Putamen (tissue), 1 donor: Measurements from ENCODE around the gene DHRSX.
"Not testable (repeated sequence)": the region's sequence is repeated elsewhere in the genome, so short reads cannot be mapped to it uniquely, and the experiment has no call there.

Experiments
- DNase-seq: peaks from one replicate; pipeline ENCODE4 v3.0.0-alpha.2; 2016; ENCODE audit warnings: low spot score

Gene DHRSX

DNA sequence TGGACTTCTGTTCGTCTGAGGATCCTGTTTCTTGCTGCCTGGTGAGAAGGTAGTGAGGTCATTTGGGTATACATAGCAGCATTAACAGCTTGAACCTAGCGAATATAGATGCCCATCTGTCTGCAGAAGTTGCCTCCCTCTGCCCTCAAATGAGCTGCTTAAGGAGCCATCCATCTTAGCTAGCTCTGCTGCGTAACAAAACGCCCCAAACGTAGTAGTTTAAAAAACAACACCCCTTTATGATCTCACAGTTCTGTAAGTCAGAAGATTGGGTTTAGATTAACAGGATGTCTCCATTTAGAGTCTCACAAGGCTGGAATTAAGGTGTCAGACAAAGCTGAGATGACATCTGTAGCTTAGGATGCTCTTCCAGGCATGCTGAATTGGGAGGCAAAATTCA, 185.3 kb downstream of the DHRSX start:
- no peak for DNase-seq

DNA sequence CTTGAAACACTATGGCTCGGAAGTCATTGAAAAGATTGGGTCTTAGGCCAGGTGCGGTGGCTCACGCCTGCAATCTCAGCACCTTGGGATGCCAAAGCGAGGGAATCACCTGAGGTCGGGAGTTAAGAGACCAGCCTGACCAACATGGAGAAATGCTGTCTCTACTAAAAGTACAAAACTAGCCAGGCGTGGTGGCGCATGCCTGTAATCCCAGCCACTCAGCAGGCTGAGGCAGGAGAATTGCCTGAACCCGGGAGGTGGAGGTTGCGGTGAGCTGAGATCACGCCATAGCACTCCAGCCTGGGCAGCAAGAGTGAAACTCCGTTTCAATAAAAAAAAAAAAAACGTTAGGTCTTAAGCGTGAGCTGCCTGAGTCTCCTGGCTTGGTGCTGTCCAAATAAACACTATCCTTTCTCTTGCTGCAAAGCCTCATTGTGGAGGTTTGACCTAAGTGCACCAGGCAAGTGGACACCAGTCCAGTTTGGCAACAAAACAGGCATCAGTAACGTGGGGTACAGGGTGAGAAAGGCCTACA, 185.9 kb downstream of the DHRSX start:
- DNase-seq: no peak

DNA sequence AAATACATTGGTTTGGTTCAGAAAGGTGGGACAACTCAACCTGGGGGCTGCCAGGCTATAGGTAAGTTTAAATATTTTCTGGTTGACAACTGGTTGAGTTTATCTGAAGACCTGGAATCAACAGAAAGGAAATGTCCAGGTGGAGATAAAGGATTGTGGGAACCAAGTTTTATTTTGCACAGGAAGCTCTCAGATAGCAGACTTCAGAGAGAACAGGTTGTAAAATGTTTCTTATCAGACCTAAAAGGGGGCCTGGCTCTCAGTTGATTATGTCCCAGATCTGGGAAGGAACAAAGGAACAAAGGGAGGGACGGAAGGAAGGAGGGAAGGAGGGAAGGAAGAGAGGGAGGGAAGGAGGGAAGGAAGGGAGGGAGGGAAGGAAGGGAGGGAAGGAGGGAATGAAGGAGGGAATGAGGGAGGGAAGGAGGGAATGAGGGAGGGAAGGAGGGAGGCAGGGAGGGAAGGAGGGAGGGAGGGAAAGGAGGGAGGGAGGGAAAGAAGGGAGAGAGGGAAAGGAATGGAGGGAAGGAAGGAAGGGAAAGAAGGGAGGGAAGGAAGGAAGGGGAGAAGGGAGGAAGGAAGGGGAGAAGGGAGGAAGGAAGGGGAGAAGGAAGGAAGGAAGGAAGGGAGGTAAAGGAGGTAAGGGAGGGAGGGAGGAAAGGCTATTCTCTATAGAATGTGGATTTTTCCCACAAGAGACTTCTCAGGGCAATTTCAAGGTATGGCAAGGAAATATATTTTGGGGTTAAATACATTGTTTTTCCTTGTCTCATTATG, 186.7 kb downstream of the DHRSX start:
- no peak for DNase-seq

DNA sequence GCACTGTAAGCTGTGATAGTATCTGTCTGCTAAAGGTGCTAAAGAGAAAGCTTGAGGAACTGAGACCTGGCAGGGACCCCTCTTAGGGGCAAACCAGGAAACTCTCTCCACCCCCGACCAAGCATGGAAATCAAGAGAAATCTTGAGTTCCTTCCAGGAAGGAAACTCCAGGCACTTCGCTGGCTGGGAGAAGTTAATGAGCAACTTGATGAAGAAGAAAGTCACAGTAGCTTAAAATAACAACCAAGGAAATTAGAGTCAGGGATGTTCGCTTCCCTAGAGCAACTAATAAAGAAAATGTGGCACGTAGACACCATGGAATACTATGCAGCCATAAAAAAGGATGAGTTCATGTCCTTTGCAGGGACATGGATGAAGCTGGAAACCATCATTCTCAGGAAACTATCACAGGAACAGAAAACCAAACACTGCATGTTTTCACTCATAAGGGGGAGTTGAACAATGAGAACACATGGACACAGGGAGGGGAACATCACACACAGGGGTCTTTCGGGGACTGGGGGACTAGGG, 188.7 kb downstream of the DHRSX start:
- DNase-seq: not testable (repeated sequence)

DNA sequence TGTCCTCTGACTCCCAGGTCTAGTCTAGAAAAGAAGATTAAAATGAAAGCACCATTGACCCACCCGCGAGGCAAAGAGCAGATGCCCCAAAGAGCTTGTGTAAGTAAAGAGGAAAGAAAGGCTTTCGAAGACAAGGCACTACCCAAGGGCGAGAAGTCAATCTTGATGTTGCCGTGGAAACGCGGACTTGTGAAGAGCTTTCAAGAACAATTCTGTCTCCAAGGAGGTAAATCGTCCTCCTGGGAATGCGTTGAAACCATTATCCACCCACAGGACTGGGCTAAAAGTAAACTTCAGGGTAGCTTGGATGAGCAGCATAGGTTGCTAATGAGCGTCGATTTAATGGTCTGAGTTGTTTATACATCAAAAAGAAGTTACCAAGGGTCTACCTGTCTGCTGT, 189.3 kb downstream of the DHRSX start:
- no peak for DNase-seq

DNA sequence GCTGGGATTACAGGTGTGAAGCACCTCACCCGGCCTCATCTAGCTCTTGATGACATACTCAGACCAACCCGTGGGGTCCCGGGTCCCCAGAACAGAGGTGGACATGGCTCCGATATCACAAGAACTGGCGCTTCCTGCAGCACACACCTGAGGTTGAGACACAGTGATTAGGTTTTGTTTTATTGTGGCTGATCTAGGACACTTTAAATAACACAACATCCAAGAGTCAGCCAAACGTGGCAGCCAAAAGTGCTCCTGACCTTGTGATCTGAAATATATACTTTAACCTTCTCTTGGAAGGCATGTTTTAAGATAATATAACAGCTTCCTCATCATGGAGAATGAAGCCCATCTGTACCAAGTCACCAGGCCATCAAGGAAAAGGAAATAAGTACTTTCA, 198.9 kb downstream of the DHRSX start:
- no peak for DNase-seq

DNA sequence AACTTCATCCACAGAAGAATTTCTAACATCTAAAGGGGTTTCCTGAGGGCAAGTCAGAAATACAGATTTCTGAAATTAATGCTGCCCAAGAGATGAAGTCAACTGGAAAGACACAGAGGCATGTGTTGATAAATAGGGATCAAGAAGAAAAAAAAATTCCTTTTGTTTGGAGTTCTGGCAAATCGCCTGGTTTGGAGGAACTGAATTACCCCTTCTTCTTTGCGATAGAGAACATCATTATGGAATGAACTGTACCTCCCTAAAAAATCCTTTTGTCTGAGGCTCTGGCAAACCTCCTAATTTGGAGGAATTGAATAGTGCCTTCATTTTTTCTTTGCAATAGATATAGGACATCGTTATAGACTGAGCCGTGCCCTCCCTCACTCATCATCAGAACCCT, 200.9 kb downstream of the DHRSX start:
- DNase-seq: peak; percentile 34

DNA sequence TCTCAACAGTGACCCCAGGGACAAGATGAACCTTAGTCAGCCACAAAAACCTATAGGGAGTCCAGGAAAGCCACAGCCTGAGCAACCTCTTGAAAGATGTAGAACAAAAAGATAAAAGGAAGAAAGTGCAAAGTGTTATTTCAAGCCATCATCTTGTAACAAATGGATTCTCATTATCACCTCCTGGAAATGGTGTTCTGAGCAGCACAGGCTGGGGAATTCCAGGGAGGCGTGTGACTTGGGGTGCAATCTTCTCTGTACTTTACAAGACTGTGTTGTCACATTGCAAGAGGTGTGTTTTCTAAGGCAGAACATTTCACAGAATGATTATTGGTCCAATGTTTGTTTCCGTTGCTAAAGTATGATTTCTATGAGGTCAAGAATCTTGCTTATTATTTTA, 214.0 kb downstream of the DHRSX start:
- DNase-seq: no peak

DNA sequence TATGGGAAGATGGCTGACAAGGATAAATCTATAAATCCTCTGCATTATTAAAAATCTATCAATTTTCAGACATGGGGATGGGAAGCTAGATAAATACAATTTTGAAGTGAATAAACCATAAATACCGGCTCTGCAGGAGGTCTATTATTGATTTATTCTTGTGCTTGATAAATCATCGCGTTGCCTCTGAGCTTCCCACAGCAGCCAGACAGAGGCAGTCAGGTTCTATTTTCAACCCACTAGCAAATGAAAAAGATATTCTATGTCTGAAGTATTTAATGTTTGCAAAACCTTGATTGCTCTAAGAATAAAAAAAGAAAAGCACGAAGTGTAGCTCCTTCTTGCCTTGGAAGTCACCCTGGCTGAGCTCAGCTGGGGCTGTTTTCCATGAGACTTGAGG, 216.2 kb downstream of the DHRSX start:
- no peak for DNase-seq

DNA sequence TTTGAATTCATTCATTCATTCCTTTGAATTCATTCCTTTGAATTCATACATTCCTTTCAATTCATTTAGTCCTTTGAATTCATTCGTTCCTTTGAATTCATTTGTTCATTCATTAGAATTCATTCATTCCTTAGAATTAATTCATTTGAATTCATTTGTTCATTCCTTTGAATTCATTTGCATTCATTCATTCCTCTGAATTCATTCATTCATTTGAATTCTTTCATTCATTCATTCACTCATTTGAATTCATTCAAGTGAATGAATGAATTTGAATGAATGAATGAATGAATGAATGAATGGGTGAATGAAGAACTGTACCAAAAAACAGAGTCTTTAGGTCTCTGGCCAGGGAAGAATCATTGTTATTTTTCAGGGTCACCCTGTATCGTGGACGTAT, 216.6 kb downstream of the DHRSX start:
- no peak for DNase-seq

DNA sequence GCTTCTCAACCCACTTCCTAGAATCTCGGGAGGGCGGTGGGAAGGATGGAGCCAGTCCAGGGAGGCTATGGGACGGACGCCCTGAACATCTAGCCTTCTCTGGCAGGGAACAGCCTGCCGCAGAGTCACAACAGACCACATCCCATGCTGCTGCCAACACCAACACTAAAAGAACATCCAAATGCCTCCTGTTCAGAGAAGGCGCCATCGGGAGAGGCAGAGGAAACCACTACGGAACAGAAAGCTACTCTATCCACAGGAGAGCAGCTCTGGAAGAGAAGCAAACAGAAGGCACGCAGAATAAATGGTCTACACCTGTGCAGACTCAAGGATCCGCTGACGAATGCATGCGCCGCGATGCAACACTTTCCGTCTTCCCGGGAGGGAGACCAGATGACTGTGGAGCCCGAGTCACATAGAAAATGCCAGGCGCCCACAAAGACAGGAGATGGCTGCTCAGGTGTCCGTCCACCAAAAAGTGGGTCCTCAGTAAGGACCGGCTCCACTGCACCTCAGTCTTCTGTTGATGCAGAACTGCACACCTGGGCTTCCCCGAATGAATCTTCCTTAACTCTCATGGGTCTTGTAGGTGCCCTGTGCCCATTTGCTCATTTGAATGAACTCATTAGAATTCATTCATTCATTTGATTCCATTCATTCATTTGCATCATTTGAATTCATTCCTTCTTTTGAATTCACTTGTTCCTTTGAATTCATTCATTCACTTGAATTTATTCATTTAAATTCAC, 217.5 kb downstream of the DHRSX start:
- no peak for DNase-seq

DNA sequence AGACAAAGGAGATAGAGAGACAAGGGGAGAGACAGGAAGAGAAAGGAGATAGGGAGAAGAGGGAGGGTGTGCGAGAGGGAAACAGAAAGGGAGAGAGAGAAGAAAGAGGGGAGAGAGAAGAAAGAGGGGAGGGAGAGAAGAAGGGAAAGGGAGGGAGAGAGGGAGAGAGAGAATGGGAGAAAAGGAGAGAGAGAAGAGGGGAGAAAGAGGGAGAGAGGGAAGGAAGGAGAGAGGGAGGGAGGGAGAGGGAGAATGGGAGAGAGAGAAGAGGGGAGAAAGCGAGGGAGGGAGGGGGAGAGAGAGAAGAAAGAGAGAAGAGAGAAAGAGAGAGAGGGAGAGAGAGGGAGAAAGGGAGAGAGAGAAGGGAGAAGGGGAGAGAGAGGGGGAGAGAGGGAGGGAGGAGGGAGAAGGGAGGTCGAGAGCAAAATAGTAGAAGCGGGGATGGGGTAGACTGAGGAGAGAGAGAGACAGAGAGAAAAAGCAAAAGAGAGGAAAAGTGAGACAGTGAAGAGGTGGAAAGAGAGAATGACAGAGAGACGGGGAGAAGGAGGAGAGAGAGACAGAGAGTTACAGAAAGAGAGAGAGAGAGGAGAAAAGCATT, 218.2 kb downstream of the DHRSX start:
- no peak for DNase-seq

DNA sequence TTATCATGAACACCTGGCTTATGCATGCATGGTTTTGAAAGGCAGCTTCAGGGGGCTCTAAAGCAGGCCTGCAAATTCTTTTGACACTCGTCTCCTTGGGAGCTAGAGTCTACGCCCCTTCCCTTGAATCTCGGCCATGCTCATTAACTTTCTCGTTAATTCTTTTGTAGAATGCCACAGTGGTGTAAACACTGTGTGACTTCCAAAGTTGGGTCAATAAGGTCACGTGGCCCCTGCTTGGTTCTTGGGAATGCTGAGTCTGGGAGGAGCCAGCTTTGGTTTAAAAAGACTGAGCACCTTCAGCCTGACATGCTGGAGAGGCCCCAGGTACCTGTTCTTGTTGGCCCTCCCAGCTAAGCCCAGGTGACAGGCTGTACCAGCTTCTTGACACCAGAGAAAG, 228.4 kb downstream of the DHRSX start:
- no peak for DNase-seq

DNA sequence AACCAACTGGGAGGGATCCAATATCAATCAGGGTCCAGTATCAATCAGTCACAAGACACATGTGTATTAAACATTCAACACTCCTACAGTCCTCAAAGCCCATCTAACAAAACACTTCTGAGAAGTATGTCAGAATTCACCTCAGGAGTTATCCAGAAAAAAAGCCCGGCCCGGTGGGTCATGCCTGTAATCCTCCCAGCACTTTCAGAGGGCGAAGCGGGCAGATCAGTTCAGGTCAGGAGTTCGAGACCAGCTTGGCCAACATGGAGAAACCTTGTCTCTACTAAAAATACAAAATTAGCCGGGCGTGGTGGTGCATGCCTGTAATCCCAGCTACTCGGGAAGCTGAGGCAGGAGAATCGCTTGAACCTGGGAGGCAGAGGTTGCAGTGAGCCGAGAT, 229.2 kb downstream of the DHRSX start:
- DNase-seq: not testable (repeated sequence)

DNA sequence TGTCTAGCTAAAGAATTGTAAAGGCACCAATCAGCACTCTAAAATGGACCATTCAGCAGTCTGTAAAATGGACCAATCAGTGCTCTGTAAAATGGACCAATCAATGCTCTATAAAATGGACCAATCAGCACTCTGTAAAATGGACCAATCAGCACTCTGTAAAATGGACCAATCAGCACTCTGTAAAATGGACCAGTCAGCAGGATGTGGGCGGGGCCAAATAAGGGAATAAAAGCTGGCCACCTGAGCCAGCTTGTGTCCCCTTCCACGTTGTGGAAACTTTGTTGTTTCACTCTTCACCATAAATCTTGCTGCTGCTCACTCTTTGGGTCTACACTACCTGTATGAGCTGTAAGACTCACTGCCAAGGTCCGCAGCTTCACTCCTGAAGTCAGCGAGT, 230.0 kb downstream of the DHRSX start:
- not testable (repeated sequence) for DNase-seq

DNA sequence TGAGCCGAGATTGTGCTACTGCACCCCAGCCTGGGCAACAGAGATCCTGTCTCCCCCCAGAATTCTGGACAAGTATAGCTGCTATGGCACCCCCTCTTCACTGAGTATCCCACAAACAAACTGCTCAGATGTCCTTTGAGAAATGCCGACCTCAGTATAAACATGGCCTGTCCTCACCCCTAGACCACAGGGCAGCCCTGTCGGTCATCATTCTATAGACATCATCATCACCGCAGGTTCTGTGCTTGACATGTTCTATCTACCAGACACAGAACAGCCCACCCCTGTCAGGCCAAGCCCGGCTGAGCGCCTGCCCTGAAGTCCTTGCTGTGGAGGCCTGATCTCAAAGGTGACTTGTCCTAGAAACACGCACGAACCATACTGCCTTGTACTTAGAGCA, 232.9 kb downstream of the DHRSX start:
- no peak for DNase-seq

DNA sequence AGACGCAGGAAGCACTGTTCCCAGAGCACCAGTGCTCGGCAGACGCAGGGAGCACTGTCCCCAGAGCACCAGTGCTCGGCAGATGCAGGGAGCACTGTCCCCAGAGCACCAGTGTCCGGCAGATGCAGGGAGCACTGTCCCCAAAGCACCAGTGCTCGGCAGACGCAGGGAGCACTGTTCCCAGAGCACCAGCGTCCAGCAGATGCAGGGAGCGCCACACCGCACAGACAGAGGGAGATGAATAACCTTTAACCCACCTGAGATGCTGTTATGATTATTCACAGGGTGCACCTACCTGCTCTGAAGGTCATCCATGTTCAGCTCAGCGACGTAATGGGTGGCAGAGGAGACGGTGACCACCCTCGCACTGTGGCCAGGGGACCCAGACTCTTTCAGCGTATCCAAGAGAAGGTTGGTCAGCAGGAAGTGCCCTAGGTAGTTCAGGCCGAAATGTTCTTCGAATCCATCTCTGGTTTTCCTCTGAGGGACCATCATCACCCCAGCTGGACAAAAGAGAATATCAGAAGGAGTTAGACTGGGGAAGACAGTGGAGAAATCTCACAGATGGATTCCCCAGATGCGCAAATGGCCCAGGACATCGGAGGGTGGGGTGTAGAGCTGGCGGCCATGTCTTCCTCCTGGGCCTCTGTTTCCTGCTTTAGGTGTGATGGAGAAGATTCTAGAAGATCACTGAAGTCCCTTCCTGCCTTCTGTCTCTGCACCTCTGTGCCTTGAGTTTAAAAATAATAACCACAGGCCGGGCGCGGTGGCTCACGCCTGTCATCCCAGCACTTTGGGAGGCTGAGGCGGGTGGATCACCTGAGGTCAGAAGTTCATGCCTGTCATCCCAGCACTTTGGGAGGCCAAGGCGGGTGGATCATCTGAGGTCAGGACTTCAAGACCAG, 234.1 kb downstream of the DHRSX start:
- no peak for DNase-seq

DNA sequence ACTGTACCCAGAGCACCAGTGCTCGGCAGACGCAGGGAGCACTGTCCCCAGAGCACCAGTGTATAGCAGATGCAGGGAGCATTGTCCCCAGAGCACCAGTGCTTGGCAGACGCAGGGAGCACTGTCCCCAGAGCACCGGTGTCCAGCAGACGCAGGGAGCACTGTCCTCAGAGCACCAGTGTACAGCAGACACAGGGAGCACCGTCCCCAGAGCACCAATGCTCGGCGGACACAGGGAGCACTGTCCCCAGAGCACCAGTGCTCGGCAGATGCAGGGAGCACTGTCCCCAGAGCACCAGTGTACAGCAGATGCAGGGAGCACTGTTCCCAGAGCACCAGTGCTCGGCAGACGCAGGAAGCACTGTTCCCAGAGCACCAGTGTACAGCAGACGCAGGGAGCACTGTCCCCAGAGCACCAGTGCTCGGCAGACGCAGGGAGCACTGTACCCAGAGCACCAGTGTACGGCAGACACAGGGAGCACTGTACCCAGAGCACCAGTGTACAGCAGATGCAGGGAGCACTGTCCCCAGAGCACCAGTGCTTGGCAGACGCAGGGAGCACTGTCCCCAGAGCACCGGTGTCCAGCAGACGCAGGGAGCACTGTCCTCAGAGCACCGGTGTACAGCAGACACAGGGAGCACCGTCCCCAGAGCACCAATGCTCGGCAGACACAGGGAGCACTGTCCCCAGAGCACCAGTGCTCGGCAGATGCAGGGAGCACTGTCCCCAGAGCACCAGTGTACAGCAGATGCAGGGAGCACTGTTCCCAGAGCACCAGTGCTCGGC, 234.9 kb downstream of the DHRSX start:
- not testable (repeated sequence) for DNase-seq

DNA sequence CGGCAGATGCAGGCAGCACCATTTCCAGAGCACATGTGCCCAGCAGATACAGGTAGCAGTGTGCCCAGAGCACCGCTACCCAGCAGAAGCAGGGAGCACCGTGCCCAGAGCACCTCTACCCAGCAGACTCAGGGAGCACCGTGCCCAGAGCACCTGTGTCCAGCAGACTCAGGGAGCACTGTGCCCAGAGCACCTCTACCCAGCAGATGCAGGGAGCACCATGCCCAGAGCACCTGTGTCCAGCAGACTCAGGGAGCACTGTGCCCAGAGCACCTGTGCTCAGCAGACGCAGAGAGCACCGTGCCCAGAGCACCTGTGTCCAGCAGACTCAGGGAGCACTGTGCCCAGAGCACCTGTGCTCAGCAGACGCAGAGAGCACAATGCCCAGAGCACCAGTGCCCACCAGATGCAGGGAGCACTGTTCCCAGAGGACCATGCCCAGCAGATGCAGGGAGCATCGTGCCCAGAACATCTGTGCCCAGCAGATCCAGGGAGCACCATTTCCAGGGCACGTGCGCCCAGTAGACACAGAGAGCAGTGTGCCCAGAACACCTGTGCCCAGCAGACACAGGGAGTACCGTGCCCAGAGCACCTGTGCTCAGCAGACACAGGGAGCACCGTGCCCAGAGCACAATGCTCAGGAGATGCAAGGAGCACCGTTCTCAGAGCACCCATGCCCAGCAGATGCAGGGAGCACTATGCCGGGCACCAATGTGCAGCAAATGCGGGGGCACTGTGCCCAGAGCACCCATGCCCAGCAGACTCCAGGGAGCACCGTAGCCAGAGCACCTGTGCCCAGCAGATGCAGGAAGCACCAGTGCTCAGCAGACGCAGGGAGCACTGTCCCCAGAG, 236.4 kb downstream of the DHRSX start:
- DNase-seq: no peak

DNA sequence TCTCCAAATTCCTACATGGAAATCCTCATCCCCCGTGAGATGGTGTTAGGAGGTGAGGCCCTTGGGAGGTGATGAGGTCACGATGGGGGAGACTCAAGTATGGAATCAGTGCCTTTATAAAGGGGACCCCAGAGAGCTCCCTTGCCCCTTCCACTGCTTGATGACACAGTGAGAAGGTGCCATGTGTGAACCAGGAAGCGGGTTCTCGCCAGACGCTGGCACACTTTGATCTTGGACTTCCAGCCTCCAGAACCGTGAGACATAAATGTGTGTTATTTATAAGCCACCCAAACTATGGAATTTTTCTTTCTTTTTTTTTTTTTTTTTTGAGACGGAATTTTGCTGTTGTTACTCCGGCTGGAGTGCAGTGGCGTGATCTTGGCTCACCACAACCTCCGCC, 237.6 kb downstream of the DHRSX start:
- no peak for DNase-seq
